ENCODE data around the gene SHCBP1L.
A peak's percentile ranks its signal among the peaks of the same experiment; 100 is the strongest.
"Not testable (repeated sequence)": the region's sequence is repeated elsewhere in the genome, so short reads cannot be mapped to it uniquely, and the experiment has no call there.

Gene SHCBP1L

DNA sequence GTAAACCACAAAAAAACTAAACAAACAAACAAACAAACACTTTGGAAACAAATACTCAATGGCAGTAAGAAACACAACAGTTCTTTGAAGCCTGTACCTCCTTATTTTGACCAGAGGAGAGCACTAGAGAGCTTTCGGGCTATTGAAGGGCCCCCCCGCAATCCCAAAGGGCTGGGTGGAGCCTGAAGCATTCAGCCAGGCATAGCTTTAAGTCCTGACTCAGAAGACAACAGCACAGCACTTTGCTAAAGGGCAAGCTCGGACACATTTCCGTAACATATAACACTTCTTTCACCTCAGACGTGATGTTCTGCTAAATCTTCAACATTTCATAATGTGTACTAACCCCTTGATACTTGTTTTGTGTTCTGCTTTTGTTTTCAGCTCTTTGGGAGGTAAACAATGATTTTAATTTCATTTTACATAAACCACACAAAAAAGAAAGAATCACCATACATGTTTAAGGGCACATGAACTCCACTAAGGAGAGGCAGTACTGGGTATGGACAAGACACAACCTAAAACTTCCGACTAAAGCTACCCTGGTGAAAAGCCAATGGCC is 9.7 kb upstream of the SHCBP1L start:
- DNase-seq: peak; percentile 78

DNA sequence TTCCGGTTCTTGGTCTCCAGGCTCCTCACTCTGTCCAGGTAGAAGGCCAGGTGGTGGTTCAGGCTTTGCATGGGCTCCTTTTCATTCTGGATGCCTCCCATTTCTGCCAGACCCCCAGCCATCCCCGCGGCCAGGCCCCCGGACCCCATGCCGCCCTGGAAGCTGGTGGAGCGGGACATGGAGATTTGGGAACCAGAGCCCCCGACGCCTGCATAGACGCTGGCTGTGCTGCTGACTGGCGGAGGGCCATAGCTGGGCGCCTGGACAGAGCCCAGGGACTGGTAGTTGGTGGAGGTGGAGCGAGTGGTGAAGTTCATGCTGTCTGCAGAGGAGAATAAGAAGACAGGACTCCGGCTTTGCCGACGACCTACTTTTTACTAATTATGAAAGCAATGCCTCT is 7.1 kb upstream of the SHCBP1L start:
- no peak for DNase-seq

DNA sequence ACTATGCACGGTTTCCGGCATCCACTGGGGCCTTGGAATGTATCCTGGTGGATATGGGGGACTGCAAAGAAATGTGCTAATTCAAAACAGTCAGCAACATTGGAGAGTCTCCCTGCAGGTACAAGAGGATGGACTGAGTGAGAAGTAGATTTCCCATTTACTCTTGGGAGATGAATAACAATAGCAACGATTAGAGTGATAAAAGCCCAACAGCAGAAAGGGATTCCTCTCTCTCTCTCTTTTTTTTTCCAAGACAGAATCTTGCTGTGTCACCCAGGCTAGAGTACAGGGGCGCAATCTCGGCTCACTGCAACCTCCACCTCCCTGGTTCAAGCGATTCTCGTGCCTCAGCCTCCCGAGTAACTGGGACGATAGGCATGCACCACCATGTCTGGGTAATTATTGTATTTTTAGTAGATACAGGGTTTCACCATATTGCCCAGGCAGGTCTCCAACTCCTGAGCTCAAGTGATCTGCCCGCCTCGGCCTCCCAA is 5.0 kb upstream of the SHCBP1L start:
- DNase-seq: no peak

DNA sequence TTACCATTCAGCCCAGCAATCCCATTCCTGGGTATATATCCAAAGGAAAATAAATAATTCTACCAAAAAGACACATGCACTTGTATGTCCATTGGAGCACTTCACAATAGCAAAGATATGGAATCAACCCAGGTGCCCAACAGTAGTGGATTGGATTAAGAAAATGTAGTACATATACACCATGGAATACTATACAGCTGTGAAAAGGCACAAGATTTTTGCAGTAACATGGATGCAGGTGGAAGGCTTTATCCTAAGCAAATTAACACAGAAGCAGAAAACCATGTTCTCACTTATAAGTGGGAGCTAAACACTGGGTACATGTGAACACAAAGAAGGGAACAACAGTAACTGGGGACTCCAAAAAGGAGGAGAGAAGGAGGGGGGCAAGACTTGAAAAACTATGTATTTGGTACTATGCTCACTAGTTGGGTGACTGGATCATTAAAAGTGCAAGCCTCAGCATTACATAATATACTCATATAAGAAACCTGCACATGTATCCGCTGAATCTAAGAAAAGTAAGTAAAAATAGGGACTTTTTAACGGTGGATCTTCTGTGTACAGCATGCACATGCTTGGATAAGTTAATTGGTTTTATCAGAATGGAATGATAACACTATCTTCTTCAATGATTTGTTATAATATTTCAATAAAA is 3.9 kb upstream of the SHCBP1L start:
- DNase-seq: no peak

DNA sequence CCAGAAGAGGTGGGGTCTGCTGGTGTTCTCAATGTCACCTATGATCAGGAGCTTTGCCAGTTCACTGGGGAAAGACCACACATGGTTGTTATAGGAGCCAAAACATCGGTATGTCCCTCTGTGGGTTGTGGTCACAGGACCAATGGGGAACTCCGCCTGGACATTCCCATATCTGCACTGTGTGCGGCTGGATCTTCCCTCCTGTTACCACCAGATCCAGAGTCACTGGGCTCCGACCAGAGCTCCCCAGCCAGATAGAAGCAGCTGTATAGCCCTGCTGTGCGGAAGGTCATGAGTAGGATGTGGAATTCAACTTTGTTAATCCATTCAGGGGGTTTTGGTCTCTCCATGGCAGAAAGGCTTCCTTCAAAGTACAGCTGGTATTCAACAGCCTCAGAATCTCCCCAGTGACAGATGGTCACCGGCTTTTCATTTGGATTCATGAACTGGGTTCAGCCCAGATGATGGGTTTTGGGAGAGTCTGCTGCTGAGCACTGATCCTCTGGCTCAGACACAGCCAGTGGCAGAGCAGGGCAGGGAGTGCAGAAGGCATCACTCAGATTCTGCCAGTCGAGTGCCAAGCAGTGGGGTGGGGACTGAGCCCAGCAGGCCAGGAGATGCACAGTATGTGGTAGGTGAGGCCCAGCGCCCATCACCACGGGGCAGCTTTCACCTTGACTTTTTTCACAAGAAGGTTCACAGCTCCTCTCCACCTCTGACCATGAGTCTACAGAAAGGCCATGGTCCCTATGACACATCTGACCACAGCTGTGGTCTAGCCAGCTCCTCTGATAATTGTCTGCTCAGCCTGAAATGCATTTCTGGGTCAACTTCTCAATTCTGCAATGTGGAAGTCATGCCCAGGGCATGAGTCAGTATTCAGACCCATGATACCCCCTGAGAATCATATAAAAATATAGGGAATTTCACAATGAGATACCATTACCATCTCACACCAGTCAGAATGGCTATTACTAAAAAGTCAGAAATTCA is 2.9 kb upstream of the SHCBP1L start:
- no peak for DNase-seq

DNA sequence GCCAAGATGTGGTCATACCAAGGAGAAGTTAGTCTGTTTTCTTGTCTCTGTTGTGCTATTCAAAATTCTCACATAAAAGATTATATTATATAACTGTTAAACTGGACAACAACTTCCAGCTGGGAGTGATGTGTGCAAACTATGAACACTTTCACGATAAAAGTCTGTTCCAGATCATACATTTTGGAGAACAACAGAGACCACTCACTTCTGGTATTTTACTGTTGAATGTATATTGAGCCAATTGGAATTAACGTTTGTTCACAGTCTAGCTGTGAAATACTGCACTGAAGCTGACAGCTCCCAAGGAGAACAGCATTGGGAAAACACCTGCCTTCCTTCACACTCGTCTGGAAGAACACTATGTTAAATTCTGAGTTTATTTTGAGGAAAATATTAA is 860 bp upstream of the SHCBP1L start:
- no peak for DNase-seq

DNA sequence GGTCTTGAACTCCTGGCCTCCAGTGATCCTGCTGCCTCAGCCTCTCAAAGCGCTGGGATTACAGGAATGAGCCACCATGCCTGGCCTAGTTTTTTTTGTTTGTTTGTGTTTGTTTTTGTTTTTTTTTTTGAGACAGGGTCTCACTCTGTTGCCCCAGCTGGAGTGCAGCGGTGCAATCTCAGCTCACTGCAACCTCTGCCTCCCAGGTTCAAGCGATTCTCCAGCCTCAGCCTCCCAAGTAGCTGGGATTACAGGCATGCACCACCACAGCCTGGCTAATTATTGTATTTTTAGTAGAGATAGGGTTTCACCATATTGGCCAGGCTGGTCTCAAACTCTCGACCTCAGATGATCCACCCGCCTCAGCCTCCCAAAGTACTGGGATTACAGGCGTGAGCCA is 9.6 kb downstream of the SHCBP1L start:
- not testable (repeated sequence) for DNase-seq

DNA sequence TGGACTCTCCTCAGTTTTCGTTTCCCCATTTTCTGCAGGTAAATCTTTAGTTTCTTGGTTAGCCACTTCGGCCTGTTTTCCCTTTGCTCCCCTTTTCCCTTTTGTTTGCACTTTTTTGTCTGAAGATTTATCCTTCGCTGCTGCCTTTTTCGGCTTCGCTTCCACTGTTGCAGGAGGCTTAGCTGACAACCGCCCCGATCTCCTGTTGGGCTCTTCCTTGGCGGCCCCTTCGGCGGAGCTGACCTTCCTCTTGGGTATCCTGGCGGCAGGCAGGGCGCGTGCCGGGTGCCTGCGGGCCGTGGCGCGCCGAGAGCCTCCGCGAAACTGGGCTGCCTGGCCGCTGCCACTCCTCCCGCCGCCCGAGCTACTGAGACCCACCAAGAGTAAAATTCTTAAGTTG is 10.8 kb downstream of the SHCBP1L start:
- DNase-seq: not testable (repeated sequence)

DNA sequence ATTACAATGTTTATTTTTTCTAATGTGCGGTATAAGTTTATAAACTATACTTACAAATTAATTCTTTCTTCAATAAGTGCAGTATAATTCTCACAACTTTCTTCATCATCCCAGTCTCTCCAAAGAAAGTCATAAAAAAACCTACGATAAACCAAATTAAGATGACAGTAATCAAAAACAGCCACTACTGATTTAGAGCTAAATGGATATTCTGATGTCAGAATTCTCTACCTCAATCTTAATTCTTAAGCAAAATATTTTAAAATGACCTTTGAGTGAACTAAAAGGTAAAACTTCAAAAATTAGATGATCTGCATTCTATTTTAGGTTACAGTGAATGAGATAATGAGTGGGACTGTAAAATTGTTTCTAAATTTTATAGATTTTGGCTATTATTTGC is 13.6 kb downstream of the SHCBP1L start:
- DNase-seq: no peak

DNA sequence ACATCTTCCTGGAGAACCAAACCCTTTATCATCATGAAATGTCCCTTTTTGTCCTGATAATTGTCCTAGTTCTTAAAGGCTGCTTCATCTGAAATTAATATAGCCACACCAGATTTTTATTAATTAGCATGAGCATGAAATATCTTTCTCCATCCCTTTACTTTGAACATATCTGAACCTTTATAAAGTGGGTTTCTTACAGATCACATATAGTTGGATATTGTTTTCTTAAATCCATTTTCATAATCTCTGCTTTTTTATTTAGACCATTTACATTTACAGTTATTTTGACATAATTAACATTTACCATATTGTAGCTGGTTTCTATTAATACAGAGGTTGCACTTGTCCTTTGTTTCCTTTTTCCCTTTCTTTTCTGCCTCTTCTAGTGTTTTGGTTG is 17.2 kb downstream of the SHCBP1L start:
- no peak for DNase-seq

DNA sequence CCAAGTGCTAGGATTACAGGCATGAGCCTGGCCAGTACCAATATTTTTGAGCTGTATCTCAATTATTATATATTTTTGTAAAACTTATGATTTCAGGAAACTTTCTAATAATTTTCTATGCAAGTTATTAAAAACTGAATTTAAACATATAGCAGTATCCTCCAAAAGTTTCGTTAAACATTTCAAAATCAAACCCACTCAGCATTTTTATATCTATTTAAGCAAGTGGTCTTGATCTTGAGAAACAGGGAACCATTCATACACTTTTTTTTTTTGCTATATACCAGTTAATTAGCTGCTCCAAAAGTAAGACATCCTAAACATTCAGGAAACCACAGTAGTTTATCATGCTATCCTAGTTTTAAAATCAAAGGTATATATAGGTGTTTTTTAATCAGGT is 22.0 kb downstream of the SHCBP1L start:
- no peak for DNase-seq

DNA sequence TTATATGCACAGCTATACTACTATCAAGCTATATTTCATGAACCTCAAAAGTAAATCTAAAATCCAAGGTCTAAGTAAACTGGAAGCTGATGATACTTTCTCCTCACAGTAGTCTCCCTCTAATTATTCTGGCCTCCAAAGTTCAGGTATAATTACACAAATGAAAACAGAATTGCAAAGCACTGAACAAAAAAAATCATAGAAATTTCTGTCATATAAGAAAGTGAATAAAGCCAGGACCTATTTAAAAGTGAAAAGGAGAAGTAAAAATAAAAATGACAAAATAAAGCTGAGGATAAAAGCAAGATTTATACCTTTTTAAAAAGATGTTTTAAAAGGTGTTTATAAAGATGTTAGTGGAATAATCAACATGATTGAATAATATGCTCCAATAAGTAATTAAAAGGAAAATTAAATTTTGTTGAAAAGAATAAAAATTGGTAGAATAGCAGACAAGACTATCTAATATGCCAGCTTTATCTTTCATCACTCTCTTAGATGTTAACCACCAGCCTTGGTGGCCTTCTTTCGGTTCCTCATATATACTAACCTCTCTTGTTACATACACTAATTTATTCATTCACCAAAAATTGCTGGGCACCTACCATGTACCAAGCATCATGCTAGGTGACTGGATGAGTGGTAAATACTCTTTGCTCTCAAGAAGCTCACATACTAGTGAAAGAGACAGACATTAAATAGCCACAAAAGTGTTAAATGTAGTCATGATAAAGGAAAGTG is 25.1 kb downstream of the SHCBP1L start:
- no peak for DNase-seq

DNA sequence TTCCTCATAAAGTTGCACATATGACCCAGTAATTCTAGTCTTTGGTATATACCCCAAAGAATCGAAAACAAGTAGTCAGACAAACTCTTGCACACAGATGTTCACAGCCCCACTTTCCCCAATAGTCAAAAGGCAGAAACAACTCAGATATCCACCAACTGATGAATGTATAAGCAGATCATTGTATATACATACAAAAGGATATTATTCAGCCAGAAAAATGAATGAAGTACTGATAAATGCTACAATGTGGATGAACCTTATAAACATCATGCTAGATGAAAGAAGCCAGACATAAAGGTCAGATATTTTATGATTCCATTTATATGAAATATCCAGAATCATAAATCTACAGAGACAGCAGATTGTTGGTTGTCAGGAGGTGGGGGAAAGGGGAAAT is 27.3 kb downstream of the SHCBP1L start:
- DNase-seq: no peak

DNA sequence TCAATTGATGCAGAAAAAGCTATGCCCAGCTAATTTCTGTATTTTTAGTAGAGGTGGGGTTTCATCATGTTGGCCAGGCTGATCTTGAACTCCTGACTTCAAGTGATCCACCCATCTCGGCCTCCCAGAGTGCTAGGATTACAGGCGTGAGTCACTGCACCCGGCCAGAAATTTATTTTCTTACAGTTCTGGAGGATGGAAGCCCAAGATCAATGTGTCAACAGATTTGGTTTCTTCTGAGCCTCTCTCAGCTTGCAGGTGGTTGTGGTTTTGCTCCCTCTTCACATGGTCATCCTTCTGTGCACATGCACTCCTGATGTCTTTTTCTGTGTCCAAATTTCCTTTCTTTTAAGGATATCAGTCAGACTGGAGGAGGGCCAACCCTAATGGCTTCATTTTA is 35.6 kb downstream of the SHCBP1L start:
- DNase-seq: no peak

DNA sequence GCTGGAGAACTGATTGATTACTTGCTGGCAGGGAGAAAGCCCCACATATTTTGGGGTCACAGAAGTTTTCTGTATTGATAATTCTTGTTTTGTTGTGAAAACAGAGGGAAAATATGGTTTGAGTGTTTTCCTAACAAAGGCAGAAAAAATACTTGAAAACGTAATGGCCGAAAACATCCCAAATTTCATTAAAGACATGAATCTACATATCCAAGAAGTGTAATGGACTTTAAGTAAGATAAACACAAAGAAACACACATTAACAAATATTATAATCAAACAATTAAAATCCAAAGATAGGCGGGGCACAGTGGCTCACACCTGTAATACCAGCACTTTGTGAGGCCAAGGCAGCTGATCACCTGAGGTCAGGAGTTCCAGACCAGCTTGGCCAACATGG is 39.6 kb downstream of the SHCBP1L start:
- DNase-seq: no peak

DNA sequence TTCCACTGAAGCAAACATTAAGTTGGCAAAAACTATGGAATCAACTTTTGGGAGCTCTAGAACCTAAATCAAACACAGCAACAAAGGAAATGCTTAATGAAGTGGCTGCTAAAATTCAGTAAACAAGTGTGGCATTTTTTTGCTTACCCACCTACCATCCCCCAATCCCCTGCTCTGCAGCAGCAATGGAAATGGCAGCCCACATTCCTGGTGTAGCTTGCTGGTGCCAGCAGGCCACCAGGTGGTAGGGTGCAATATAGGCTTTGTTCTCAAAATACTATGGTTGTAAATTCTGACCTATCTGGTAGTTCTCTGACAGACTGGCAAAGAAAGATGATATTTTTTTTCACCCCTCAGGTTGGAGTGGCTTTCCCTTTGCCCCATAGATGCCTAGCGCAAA is 42.8 kb downstream of the SHCBP1L start:
- no peak for DNase-seq

DNA sequence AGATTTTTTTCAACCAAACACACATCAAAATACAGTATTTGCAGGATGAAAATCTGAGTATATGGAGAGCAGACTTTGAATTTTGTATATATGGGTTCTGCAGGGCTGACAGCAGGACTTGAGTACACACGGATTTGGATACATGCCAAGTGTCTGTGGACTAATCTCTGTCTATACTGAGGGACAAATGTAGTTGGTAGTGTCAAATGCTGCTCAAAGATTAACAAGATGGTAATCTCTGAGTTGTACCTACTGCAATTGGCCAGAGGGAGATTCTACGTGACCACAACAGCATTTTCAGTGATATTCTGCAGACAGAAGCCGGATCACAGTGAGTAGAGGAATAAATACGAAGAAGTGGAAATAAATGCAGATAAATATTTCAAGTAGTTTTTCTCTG is 43.4 kb downstream of the SHCBP1L start:
- no peak for DNase-seq

DNA sequence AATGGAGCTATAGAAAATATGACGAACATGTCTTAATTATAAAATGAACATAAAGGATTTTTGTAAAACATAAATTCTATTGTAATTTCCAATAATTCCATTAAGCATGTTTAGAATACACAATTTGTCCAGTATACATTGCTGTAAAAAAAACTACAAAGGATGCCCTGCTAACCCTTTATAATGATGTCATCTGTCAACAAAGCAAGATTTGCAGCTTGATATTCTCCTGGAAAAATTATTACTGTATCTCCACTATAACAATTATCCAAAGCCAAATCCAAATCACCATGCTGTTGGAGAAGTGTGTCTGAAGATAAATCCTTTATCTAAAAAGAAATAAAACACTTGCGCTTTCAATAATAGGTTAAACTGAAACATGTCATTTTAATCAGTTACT is 47.6 kb downstream of the SHCBP1L start:
- DNase-seq: no peak

DNA sequence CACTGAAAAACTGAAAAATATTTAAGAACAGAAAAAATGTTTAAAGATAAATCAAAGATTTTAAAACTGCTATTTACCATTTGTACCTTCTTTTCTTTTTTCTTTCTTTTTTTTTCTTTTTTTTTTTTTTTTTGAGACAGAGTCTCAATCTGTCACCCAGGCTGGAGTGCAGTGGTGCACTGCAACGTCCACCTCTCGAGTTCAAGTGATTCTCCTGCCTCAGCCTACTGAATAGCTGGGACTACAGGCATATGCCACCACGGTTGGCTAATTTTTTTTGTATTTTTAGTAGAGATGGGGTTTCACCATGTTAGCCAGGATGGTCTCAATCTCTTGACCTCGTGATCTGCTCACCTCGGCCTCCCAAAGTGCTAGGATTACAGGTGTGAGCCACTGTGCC is 51.0 kb downstream of the SHCBP1L start:
- DNase-seq: not testable (repeated sequence)

DNA sequence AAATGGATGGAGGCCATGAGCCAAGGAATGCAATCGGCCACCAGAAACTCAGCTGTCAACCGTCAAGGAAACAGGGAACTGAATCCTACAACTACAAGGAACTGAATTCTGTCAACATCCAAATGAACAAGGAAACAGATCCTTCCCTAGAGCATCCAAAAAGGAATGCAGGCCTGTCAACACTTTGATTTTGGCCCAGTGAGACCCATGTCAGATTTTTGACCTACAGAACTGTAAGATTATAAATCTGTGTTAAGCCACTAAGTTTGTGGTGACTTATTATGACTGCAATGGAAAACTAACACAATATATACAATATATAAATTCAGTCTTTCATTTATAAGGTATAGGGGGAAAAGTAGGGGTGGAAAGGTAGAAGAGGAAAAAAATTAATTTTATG is 55.3 kb downstream of the SHCBP1L start:
- DNase-seq: no peak

DNA sequence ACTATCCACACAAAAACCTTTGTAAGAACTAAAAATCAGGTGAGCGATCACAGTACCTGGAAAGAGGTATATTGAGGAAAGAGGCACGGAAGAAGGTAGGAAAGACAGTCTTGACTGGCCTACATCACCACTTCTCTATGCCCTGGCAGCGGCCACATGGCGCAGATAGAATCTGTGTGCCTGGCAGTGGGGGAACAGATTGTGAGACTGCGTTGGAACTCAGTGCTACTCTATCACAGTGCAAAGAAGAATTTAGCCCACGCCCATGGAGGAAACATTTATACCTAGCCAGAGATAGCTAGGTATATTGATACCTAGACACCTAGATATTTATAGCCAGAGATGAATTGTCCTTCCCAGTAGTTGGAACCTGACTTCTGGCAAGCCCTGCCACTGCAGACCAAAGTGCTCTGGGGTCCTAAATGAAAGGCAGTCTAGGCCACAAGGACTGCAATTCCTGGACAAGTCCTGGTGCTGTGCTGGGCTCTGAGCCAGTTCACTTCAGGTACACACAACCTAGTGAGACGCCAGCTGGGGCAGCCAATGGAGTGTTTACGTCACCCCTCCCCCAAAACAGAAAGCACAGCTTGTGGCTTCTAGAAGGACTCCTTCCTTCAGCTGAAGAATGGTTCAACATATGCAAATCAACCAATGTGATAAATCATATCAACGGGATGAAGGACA is 61.9 kb downstream of the SHCBP1L start:
- DNase-seq: no peak

DNA sequence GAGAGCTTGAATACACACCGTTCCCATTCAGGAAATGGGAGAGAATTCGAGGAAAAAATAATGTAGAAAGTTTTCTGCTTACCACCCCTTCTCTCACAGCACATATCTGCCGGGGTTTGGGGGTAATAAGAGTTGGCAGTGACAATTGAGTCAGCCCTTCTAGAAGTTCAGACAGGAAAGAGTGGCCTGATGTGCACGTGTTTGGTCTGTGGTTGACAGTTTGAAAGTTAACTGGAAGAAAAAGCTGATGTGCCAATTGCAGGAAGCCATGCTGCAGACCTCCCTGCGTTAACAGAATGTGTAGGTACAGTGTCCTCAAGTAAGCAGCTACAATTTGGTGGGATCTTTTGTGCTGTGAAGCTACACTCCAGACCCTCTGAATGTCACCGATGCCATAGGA is 63.0 kb downstream of the SHCBP1L start:
- DNase-seq: no peak

Measured in NCI-H1436 (cell line).